HepG2 (cell line): ENCODE measurements around the gene CNTD1. TPM values are rescaled to one million over a fixed set of nuclear protein-coding genes. Genes with fewer than 3 reads are reported as not detected.

Source experiments
- CAMTA2 ChIP-seq: sonication (generic); formaldehyde crosslinking; IDR thresholded peaks from 2 replicates; pipeline ENCODE4 v1.4.0; 2020; ENCODE audit warnings: mild to moderate bottlenecking, missing genetic modification reagents, borderline replicate concordance
- FOXO1 ChIP-seq: sonication (generic); formaldehyde crosslinking; IDR thresholded peaks from 2 replicates; pipeline ENCODE4 v1.4.0; 2020; ENCODE audit warnings: missing genetic modification reagents
- ISX ChIP-seq: sonication (generic); formaldehyde crosslinking; conservative IDR thresholded peaks from 2 replicates; pipeline ENCODE4 v1.5.0; 2020; ENCODE audit warnings: missing genetic modification reagents
- KLF6 ChIP-seq: IDR thresholded peaks from 2 replicates; pipeline ENCODE4 v1.8.0; 2016; ENCODE audit warnings: missing biosample characterization, missing genetic modification reagents
- MAX ChIP-seq: IDR thresholded peaks from 2 replicates; pipeline ENCODE4 v1.6.1; 2012; ENCODE audit warnings: inconsistent platforms
- MTA1 ChIP-seq: sonication (generic); formaldehyde crosslinking; IDR thresholded peaks from 2 replicates; pipeline ENCODE4 v1.4.0; 2020; ENCODE audit warnings: missing genetic modification reagents, mild to moderate bottlenecking, borderline replicate concordance
- NCOA2 ChIP-seq: sonication (generic); formaldehyde crosslinking; IDR thresholded peaks from 2 replicates; pipeline ENCODE4 v1.8.0; 2022; ENCODE audit warnings: inconsistent platforms
- NFYC ChIP-seq: IDR thresholded peaks from 2 replicates; pipeline ENCODE4 v1.6.1; 2016; ENCODE audit warnings: missing genetic modification reagents, missing compliant biosample characterization
- PHF8 ChIP-seq: sonication (generic); formaldehyde crosslinking; IDR thresholded peaks from 2 replicates; pipeline ENCODE4 v1.5.0; 2020; ENCODE audit warnings: missing genetic modification reagents
- PLSCR1 ChIP-seq: sonication (generic); formaldehyde crosslinking; IDR thresholded peaks from 2 replicates; pipeline ENCODE4 v1.5.0; 2020; ENCODE audit warnings: missing genetic modification reagents, mild to moderate bottlenecking, borderline replicate concordance
- RARG ChIP-seq: sonication (generic); formaldehyde crosslinking; IDR thresholded peaks from 2 replicates; pipeline ENCODE4 v1.4.0; 2020; ENCODE audit warnings: low read depth, mild to moderate bottlenecking, missing genetic modification reagents
- REXO4 ChIP-seq: sonication (generic); formaldehyde crosslinking; IDR thresholded peaks from 2 replicates; pipeline ENCODE4 v1.8.0; 2022; ENCODE audit warnings: missing genetic modification reagents, mild to moderate bottlenecking, borderline replicate concordance
- TBL1XR1 ChIP-seq: fragments of 150-350 bp; IDR thresholded peaks from 2 replicates; pipeline ENCODE4 v1.6.1; 2014; ENCODE audit warnings: borderline replicate concordance, low read length; ENCODE audit not compliant: partially characterized antibody
- TCF12 ChIP-seq, 2 experiments: fragments of 450-650 bp in 1 of 2; sonication (generic) in 1 of 2; formaldehyde crosslinking in 1 of 2; IDR thresholded peaks; 2 replicates each; pipeline versions ENCODE4 v1.6.1 to v1.8.0; 2017 to 2022; ENCODE audit warnings: antibody characterized with exemption in 1 of 2, mild to moderate bottlenecking in 1 of 2, missing genetic modification reagents in 1 of 2, moderate library complexity in 1 of 2
- TEAD2 ChIP-seq: sonication (generic); formaldehyde crosslinking; IDR thresholded peaks from 2 replicates; pipeline ENCODE4 v1.9.0; 2021; ENCODE audit warnings: missing genetic modification reagents
- TOE1 ChIP-seq: sonication (generic); formaldehyde crosslinking; IDR thresholded peaks from 2 replicates; pipeline ENCODE4 v1.4.0; 2020; ENCODE audit warnings: mild to moderate bottlenecking, missing genetic modification reagents
- ZBTB25 ChIP-seq: IDR thresholded peaks from 2 replicates; pipeline ENCODE4 v1.6.1; 2018; ENCODE audit warnings: missing genetic modification reagents
- ZNF143 ChIP-seq: sonication (generic); formaldehyde crosslinking; IDR thresholded peaks from 2 replicates; pipeline ENCODE4 v1.4.0; 2020; ENCODE audit warnings: missing genetic modification reagents
- ZNF234 ChIP-seq: sonication (generic); formaldehyde crosslinking; conservative IDR thresholded peaks from 2 replicates; pipeline ENCODE4 v1.5.1; 2020; ENCODE audit warnings: mild to moderate bottlenecking, missing genetic modification reagents
- ZNF33A ChIP-seq: sonication (generic); formaldehyde crosslinking; IDR thresholded peaks from 2 replicates; pipeline ENCODE4 v1.5.1; 2020; ENCODE audit warnings: missing genetic modification reagents, mild to moderate bottlenecking, moderate library complexity, borderline replicate concordance
- ZNF451 ChIP-seq: sonication (generic); formaldehyde crosslinking; IDR thresholded peaks from 2 replicates; pipeline ENCODE4 v1.5.0; 2020; ENCODE audit warnings: mild to moderate bottlenecking, missing genetic modification reagents
- ZNF569 ChIP-seq: sonication (generic); formaldehyde crosslinking; IDR thresholded peaks from 2 replicates; pipeline ENCODE4 v1.5.0; 2020; ENCODE audit warnings: mild to moderate bottlenecking, missing genetic modification reagents, moderate library complexity, borderline replicate concordance
- ZNF724P ChIP-seq: sonication (generic); formaldehyde crosslinking; IDR thresholded peaks from 2 replicates; pipeline ENCODE4 v1.8.0; 2022; ENCODE audit warnings: missing genetic modification reagents, borderline replicate concordance
- ZSCAN20 ChIP-seq: sonication (generic); formaldehyde crosslinking; IDR thresholded peaks from 2 replicates; pipeline ENCODE4 v1.4.0; 2020; ENCODE audit warnings: missing genetic modification reagents, mild to moderate bottlenecking, borderline replicate concordance
- ZSCAN30 ChIP-seq: sonication (generic); formaldehyde crosslinking; IDR thresholded peaks from 2 replicates; pipeline ENCODE4 v1.5.0; 2020; ENCODE audit warnings: mild to moderate bottlenecking, missing genetic modification reagents
- polyA plus RNA-seq, 8 experiments: library from polyadenylated mRNA; depleted of rRNA in 3 of 8; stranded (reverse) in 7 of 8; unstranded in 1 of 8; fragments of >200 nt; fragmentation: Illumina TruSeq in 4 of 8; extraction: Trizol in 4 of 8; gene quantifications; 2 replicates each; pipeline versions ENCODE4 v1.2.1 to v1.2.3, GENCODE V29; 2011 to 2016; ENCODE audit warnings: low read depth in 4 of 8, missing spikeins in 1 of 8, mixed read lengths in 1 of 8; ENCODE audit not compliant: insufficient read depth in 1 of 8
- total RNA-seq, 5 experiments: library from RNA; depleted of rRNA; stranded (reverse); fragments of >200 nt; fragmentation: Illumina TruSeq; extraction: Trizol; gene quantifications; 2 replicates each; pipeline ENCODE4 v1.2.3, GENCODE V29; 2016; ENCODE audit warnings: low read depth in 1 of 5
- TF ChIP-seq, protein P1 (sequence below): IDR thresholded peaks from 2 replicates; pipeline ENCODE4 v1.6.1; 2016; ENCODE audit warnings: low read depth, borderline replicate concordance
- TF ChIP-seq, protein P2 (sequence below): sonication (generic); formaldehyde crosslinking; IDR thresholded peaks from 2 replicates; pipeline ENCODE4 v1.8.1; 2023; ENCODE audit warnings: mild to moderate bottlenecking, missing genetic modification reagents, borderline replicate concordance

The CNTD1 gene
- total and polyA plus RNA-seq, 2 of the 13 experiments (the other 11 are each of a cell fraction or from before 2014, with no cell fraction given): 0.11 to 0.15 TPM

GRCh38 chr17:42773290-42774035 is 25.2 kb upstream of the CNTD1 start, which contains the start of gene VPS25 (continued):
- TF ChIP-seq REXO4 (no peak), NCOA2 (CRISPR knock-in tag) (peak; percentile 80; the same call in 1 of the 2 replicates), ZNF724P (no peak), ZNF234 (CRISPR knock-in tag) (no peak), CAMTA2 (CRISPR knock-in tag) (0 out of 2 replicates have a peak, but pooled peaks have one; percentile 51), TOE1 (CRISPR knock-in tag) (peak; percentile 98; the same call in 1 of the 2 replicates), FOXO1 (CRISPR knock-in tag) (peak; percentile 73), ZSCAN30 (CRISPR knock-in tag) (no peak), RARG (0 out of 2 replicates have a peak, but pooled peaks have one; percentile 43), PLSCR1 (CRISPR knock-in tag) (no peak), TBL1XR1 (peak; percentile 75), ZBTB25 (peak; percentile 97), TCF12 (IDR thresholded peaks at IDR 0.05) (no peak), TCF12 (CRISPR knock-in tag; IDR thresholded peaks at IDR 0.05) (no peak), TEAD2 (CRISPR knock-in tag) (no peak), ISX (0 out of 2 replicates have a peak, but pooled peaks have one; percentile 71), NFYC (CRISPR knock-in tag) (peak; percentile 48), MTA1 (CRISPR knock-in tag) (peak; percentile 40; the same call in 1 of the 2 replicates), ZNF33A (CRISPR knock-in tag) (no peak), ZNF569 (CRISPR knock-in tag) (no peak; the same call in 1 of the 2 replicates), PHF8 (CRISPR knock-in tag) (peak; percentile 87), ZNF451 (CRISPR knock-in tag) (peak; percentile 92; the same call in 1 of the 2 replicates), MAX (peak; percentile 44; the same call in 1 of the 2 replicates), KLF6 (CRISPR knock-in tag) (peak; percentile 97), ZSCAN20 (CRISPR knock-in tag) (peak; percentile 77; the same call in 1 of the 2 replicates), ZNF143 (CRISPR knock-in tag) (peak; percentile 69)
- TF ChIP-seq, protein P1, sequence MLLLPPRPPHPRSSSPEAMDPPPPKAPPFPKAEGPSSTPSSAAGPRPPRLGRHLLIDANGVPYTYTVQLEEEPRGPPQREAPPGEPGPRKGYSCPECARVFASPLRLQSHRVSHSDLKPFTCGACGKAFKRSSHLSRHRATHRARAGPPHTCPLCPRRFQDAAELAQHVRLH: peak; percentile 92
- TF ChIP-seq, protein P2, sequence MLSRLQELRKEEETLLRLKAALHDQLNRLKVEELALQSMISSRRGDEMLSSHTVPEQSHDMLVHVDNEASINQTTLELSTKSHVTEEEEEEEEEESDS: peak; percentile 58; the same call in 1 of the 2 replicates
